ENCODE data around the gene GLI1.
"Not testable (repeated sequence)": the region's sequence is repeated elsewhere in the genome, so short reads cannot be mapped to it uniquely, and the experiment has no call there.

The GLI1 gene

DNA sequence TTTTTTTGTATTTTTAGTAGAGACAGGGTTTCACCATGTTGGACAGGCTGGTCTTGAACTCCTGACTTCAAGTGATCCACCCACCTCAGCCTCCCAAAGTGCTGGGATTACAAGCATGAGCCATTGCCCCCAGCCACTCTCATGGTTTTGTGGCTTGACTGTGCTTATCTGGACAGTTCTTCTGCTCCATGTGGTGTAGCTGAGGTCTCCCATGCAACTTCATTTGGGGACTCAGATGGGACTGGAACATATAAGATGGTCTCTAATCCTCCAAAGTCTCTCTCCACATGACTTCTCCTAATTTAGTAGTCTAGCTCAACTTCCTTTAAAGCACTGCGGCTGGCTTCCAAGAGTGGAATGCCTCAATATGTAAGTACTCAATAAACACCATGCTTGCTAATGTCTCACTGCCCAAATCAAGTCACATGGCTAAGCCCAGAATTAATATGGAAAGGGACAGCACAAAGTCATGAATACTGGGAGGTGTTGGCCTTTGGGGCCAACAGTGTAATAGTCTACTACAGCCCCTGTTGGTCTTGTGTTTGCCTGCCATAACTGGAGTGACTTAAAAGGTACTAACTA lies 17.6 kb upstream of the GLI1 start:
- DNase-seq = no peak

DNA sequence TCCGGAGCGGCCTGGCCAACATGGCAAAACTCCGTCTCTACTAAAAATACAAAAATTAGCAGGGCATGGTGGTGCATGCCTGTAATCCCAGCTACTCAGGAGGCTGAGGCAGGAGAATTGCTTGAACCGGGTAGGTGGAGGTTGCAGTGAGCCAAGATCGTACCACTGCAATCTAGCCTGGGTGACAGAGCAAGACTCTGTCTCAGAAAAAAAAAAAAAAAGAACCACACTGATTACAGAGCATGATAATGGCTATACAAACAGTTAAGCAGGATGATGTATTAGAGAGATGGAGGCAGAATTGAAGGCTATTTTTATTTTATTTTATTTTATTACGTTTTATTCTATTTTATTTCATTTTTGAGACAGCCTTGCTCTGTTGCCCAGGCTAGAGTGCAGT lies 15.2 kb upstream of the GLI1 start:
- not testable (repeated sequence) for DNase-seq

DNA sequence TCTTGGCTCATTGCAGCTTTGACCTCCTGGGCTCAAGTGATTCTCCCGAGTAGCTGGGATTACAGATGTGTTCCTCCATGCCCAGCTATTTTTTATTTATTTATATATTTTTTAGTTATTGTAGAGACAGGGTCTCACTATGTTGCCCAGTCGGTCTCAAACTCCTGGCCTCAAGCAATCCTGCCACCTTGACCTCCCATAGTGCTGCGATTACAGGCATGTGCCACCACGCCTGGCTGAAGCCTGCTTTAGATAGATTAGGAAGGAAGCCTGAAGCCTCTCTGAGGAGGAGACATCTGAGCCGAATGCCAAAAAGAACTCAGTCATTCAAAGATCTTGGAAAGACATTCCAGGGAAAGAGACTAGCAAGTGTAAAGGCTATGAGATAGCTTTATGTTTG lies 14.8 kb upstream of the GLI1 start:
- no peak for DNase-seq

DNA sequence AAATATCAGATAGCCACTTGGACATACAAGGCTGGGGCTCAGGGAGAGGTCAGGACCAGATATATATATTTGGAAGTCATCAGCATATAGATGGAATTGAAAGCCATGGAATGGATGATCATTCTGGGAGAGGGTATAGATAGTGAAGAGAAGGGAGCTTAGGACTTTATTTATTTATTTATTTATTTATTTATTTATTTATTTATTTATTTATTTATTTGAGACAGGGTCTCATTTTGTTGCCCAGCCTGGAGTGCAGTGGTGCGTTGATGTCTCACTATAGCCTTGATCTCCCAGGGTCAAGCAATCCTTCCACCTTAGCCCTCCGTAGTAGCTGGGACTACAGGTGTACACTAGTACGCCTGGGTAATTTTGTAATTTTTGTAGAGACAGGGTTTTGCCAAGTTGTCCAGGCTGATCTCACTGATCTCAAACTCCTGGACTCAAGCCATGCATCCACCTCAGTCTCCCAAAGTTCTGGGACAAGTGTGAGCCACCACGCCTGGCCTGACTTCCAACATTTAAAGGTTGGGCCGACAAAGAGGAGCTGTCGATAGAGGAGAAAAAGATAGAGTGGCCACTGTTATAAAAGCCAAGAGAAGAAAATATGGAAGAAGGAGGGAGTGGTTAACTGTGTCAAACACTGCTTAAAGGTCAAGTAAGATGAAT lies 13.2 kb upstream of the GLI1 start:
- no peak for DNase-seq

DNA sequence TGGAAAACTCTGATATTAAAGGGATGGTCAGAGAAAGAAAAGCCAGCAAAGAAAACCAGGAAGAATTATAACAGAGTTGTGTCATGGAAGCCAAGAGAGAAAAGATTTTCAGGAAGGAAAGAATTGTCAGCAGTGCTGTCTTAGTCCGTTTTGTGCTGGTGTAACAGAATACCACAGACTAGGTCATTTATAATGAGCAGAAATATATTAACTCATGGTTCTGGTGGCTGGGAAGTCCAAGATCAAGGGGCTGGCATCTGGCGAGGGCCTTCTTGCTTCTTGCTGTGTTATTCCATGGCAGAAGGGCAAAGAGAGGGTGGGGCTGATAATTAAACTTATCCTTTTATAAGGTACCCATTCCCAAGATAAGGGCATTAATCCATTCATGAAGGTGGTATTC lies 10.9 kb upstream of the GLI1 start:
- no peak for DNase-seq

DNA sequence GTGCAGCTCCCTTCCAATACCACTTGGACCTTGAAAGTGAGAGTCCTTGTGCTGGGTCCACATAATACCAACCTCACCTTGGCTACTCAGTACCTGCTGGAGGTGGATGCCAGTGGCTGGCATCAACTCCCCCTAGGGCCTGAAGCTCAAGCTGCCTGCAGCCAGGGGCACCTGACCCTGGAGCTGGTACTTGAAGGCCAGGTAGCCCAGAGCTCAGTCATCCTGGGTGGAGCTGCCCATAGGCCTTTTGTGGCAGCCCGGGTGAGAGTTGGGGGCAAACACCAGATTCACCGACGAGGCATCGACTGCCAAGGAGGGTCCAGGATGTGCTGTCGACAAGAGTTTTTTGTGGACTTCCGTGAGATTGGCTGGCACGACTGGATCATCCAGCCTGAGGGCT lies 10.2 kb upstream of the GLI1 start:
- DNase-seq = no peak

DNA sequence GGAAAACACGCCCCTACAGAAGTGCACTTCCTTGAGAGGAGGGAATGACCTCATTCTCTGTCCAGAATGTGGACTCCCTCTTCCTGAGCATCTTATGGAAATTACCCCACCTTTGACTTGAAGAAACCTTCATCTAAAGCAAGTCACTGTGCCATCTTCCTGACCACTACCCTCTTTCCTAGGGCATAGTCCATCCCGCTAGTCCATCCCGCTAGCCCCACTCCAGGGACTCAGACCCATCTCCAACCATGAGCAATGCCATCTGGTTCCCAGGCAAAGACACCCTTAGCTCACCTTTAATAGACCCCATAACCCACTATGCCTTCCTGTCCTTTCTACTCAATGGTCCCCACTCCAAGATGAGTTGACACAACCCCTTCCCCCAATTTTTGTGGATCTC lies 9.5 kb upstream of the GLI1 start:
- DNase-seq = no peak

DNA sequence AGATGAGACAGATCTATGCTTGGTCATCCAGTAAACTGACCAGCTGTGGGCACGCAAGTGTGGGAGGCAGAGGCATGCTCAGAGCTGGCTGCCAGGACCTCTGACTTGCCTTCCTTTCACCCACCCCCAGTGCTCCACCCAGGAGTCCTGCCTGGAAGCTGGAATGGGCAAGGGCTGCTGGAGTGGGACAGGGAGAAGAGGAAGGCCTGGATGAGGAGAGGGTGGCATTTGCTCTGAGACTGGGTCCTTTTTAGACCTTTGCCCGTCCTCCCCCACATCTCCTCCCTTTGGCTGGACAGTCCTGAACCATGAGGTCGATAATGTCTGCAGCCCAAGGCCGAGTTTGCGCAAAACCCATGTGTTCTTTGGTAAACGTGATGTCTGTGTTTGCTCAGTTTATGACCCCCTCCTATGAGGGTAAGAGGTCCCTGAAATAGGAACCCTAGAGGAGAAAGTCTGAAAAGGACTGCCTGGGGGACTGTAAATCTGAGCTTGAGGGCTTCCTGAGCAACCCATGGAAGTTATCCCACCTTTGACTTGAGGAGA lies 8.3 kb upstream of the GLI1 start:
- DNase-seq = no peak

DNA sequence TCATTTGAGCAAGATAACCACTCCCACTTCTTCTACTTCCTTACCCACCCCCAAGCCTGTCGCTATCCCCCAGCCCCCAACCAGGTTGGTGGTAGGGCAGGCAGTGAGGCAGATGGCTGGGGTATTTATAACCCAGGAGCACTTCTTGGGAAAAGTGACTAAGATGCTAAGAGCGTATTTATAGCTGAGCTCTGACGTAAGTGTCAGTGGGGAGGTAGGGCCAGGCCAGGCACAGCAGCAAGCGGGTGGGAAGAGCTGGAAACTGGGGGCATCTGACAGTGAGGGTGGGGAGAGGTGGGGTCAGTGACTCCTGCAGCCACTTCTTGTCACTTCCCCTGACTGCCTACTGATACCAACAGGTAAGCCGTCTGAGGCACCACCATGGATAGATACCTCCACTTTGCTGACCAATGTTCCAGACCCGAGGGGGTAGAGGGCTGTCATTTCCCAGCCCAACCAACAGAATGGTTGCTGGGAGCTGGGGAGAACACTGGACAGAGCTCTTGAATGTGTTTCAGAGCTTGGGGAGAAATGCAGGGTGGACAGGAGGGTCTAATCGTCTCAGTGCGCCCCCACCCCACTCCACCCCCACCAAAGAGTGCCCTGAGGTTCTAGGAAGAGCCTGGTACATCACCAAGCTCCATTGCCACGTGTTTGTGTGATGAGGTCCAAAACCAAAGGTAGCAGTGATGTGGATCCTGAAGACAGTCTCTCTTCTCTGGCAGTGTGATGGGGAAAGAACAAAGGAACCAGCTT lies 7.2 kb upstream of the GLI1 start:
- no peak for DNase-seq

DNA sequence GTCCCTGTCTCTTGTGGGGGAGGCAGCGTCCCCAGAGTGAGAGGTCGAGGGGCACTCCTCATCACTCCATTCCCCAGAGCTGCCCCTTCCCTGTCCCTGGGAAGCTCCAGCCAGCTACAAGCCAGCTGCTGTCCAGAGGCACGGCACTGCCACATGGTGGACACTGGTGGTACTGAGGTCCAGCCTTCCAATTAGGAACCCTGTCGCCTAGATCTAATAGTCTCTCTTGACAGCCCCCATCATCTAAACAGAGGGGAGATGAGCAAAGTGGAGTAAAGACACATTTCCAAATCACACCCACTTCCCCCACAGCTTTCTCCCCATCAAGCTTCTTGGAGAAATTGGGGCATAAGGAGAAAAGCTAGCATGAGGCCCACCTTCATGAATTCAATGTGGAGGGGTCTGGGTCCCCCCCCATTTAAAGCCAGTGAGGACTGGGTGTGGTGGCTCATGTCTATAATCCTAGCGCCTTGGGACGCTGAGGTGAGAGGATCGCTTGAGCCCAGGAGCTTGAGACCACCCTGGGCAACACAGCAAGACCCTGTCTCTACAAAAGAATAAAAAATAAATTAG lies 6.6 kb upstream of the GLI1 start:
- peak; percentile 20 to 45 for DNase-seq

DNA sequence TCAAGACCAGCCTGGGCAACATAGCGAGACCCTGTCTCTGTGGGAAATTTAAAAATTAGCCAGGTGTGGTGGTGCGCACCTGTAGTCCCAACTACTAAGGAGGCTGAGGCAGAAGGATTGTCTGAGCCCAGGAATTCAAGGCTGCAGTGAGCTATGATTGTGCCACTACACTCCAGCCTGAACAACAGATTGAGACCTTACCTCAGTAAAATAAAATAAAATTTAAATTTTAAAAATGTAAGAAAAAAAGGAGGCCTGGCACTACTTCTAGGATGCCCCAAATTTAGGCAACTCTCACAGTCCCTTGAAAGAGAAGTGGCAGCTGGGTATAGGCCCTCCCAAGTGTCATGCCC lies 5.4 kb upstream of the GLI1 start:
- DNase-seq = no peak

DNA sequence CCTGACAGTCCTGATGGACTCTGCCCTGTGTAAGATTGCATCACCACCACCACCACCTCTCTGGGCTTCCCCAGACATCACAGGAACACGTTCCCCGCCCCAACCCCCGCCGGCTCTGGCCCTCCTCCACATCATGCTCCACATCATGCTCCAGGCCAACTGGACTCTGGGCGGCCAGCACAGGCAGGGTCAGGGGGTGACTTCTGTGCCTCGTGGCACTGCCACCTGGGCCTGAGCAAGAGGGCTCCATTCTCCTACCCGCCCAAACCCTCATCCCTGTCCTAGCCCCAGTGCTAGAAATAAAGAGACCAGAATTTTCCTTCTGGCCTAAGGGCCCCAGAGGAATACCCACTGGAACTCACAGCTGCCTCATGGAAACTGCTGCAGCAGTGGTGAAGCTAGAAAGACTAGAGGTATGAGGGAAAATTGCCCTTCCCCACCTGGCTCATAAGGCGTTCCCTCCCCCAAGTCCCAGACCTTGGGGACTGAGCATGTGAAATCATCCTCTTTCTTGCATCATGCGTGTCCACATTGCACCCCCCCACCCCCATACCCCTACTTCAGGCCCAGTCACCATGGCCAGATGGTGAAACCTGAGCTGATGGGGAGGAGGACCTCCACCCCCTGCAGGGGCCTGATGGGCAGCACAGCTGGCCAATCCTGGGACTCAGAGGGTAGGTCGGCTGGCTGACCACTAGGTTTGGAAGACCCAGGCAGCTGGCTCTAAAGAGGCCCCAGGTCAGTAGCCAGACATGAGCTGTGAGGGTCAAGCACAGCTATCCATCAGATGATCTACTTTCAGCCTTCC lies 4.8 kb upstream of the GLI1 start, which contains the start of gene INHBE:
Gene INHBE, plus strand, starts transcription at position 742 of the 808 bp plus-strand sequence. CDS start 230 bp downstream, outside the sequence.
- DNase-seq = peak; percentile 70 to 72

DNA sequence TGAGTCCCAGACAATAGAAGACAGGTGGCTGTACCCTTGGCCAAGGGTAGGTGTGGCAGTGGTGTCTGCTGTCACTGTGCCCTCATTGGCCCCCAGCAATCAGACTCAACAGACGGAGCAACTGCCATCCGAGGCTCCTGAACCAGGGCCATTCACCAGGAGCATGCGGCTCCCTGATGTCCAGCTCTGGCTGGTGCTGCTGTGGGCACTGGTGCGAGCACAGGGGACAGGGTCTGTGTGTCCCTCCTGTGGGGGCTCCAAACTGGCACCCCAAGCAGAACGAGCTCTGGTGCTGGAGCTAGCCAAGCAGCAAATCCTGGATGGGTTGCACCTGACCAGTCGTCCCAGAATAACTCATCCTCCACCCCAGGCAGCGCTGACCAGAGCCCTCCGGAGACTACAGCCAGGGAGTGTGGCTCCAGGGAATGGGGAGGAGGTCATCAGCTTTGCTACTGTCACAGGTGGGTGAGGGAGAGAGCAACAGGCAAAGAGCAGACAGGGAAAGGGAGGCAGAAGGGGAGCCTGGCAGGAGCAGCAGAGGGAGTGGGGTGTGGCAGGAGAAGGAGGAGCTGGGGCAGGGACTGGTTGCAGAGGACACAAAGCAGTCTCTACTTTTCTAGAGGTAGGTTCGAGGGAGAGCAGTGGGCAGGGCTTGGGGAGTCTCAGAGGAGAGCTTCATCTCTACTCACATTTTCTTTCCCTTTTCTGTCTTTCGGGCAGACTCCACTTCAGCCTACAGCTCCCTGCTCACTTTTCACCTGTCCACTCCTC lies 4.0 kb upstream of the GLI1 start:
- peak in 1 of 2 experiments; percentile 13 for DNase-seq

DNA sequence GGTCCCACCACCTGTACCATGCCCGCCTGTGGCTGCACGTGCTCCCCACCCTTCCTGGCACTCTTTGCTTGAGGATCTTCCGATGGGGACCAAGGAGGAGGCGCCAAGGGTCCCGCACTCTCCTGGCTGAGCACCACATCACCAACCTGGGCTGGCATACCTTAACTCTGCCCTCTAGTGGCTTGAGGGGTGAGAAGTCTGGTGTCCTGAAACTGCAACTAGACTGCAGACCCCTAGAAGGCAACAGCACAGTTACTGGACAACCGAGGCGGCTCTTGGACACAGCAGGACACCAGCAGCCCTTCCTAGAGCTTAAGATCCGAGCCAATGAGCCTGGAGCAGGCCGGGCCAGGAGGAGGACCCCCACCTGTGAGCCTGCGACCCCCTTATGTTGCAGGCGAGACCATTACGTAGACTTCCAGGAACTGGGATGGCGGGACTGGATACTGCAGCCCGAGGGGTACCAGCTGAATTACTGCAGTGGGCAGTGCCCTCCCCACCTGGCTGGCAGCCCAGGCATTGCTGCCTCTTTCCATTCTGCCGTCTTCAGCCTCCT lies 3.4 kb upstream of the GLI1 start:
- DNase-seq = peak in 1 of 2 experiments; percentile 49

DNA sequence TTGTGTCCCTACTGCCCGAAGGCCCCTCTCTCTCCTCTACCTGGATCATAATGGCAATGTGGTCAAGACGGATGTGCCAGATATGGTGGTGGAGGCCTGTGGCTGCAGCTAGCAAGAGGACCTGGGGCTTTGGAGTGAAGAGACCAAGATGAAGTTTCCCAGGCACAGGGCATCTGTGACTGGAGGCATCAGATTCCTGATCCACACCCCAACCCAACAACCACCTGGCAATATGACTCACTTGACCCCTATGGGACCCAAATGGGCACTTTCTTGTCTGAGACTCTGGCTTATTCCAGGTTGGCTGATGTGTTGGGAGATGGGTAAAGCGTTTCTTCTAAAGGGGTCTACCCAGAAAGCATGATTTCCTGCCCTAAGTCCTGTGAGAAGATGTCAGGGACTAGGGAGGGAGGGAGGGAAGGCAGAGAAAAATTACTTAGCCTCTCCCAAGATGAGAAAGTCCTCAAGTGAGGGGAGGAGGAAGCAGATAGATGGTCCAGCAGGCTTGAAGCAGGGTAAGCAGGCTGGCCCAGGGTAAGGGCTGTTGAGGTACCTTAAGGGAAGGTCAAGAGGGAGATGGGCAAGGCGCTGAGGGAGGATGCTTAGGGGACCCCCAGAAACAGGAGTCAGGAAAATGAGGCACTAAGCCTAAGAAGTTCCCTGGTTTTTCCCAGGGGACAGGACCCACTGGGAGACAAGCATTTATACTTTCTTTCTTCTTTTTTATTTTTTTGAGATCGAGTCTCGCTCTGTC lies 2.7 kb upstream of the GLI1 start:
- no peak for DNase-seq

DNA sequence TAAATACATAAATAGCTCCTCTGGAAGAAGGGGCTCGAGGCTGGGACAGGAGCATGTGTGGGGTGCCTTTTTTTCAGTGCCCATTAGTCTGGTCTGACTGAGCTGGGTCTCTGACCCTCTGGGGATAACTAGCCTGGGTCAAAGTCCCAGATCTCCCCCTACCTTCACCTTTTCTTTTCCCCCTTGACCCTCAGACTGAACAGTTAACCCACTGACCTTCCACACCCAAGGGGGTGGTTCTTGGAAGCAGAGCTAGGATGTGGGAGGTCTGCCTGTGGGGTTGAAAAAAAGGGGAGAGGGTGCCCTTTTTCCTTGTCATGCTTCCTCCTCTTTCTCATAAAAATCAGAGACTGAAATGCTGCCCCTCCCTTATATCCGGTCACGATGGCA lies 925 bp upstream of the GLI1 start:
- DNase-seq = no peak

DNA sequence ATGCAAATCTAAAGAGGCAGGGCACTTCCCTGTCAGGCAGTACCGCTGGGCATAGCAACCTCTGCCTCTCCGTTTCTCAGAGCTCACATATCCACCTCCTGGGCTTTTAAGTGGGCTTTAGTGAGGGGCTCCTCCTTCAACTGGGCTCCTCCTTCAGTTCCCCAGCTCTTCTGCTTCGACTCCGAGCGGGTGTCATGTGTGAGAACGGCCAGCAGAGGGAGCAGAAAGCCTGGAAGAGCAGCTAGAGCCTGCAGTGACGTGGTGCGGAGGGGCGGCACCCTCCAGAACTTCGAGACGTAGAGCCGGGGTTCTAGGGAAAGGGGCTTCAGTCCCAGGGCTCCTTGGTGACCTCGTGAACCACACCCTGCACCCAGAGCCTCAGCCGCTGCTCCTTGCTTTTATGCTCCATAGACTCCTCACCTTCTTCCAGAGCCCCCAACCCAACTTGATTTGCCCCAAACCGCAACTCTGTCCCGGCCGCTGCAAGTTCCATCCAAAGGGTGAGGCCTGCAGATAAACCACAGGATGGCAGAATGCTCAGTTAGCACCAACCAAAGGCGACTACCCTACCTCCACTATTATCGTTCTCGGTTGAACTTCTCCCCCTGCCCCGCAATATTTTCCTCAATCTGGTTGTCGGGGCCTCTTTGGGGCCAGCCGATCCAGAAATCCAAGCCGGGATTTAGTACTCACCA lies 383 bp upstream of the GLI1 start:
- DNase-seq = peak; percentile 79 to 88

DNA sequence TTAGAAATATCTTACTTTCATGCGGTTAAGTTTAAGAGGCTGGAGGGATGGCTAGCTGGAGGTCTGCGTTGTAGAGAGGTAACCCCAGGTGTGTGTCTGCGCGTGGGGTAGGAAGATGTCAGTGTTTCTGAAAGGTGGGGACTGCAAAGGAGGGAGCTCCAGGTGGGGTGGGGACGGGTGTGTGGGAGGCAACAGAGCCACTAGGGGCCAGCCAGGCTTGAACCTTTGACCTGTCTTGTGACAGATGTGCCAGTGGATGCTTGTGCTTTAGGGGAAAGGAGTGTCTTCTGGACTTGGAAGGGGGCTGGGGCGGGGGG lies 841 bp downstream of the GLI1 start:
- DNase-seq = no peak

DNA sequence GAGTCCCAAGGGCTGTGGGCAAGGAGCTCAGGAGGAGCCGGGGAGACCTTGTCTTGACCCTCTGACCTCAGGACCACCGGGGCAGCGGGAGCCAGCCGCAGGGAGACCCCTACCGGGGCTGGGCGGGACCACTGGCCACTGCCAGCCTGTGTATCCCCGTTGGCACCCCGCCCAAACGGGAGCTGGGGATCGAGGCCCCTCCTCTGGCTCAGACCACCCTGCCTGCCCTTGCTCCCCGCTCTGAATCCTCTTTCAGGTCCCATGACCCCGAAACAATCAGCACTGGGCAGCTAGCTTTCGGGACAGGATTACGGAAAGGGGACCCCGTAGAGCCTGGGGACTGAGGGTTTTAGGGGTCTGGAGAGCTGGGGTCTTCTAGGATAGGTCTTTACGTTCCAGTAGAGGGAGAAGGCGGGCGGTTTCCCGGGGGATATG lies 1.3 kb downstream of the GLI1 start:
- no peak for DNase-seq

DNA sequence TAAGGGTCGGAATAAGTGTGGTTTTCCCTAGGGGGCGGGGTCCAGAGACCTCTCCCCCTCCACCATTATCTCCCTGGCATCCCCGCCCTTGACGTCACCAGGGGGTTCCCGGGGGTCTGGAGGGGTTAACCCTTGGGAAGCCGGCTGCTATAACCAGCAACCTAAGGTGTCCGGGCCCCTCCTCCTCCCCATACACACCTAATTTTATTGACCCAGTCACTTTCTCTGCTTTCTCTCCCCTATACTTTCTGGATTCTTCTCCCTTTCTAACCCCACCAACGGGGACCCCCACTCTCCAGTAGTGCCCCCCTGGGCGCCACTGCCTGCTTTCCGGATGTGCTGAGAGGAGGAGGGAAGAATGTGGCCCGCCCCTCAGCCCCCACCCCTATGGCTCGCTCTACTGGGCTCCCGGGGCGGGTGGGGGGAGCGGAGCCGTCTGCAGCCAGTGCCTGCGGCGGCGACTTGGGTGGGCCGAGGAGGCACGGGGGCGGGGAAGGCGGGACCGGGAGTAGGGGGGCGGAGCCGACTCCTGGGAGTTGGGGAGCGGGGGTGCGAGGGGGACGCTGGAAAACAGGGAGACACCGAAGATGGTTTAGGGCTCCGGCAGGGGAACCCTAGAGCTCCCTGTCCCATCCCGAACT lies 1.8 kb downstream of the GLI1 start:
- DNase-seq = no peak
